Activated B cell treated with CpG ODN at 0.5 μM for 24 hours (primary cell): Measurements from ENCODE around the gene SPATA46. TPM values are rescaled to one million over a fixed set of nuclear protein-coding genes. Genes with fewer than 3 reads are reported as not detected.

ENCODE experiments used
- ATAC-seq: fragments of 200-7000 bp; cut with Tn5 transposase; one replicate; pipeline ENCODE4 v1.10.0; 2021; ENCODE audit warnings: low read depth, mild to moderate bottlenecking, moderate library complexity
- CTCF ChIA-PET: fragments of 350-600 bp; sonication (Branson Sonifier 250); formaldehyde crosslinking; loops from one replicate; lab custom pipeline; 2021; ENCODE audit warnings: antibody characterized with exemption; lab: Charles Lee
- POLR2A ChIA-PET: fragments of 350-600 bp; sonication (Branson Sonifier 250); formaldehyde crosslinking; loops from one replicate; lab custom pipeline; 2021; ENCODE audit warnings: antibody characterized with exemption; lab: Charles Lee
- DNase-seq: peaks from one replicate; pipeline ENCODE4 v3.0.0; 2022
- H3K27ac Mint-ChIP-seq: one replicate; pipeline ENCODE4 v1.8.0; 2020; ENCODE audit warnings: mixed read lengths
- H3K27me3 Mint-ChIP-seq: one replicate; pipeline ENCODE4 v1.8.0; 2021; ENCODE audit warnings: mixed read lengths
- H3K36me3 Mint-ChIP-seq: one replicate; pipeline ENCODE4 v1.8.0; 2021; ENCODE audit warnings: low read depth, mixed read lengths
- H3K4me1 Mint-ChIP-seq: one replicate; pipeline ENCODE4 v1.8.0; 2021; ENCODE audit warnings: mixed read lengths
- H3K4me3 Mint-ChIP-seq: one replicate; pipeline ENCODE4 v1.8.0; 2020; ENCODE audit warnings: mild to moderate bottlenecking, mixed read lengths
- H3K9me3 Mint-ChIP-seq: one replicate; pipeline ENCODE4 v1.8.0; 2020; ENCODE audit warnings: mixed read lengths
- CTCF ChIP-seq: fragments of 200-600 bp; IDR thresholded peaks from one replicate; pipeline ENCODE4 v1.8.0; 2022; ENCODE audit warnings: antibody characterized with exemption, mild to moderate bottlenecking
- intact Hi-C: fragments of 100-400 bp; cut with micrococcal nuclease; formaldehyde crosslinking; loops from one replicate; pipeline ENCODE4 v1.15.1; 2024
- total RNA-seq: library from RNA; stranded (reverse); gene quantifications from 2 replicates; pipeline ENCODE4 v1.2.3, GENCODE V29; 2022

The SPATA46 gene
- total RNA-seq, 1 donor from 2014 or later: not detected

DNA sequence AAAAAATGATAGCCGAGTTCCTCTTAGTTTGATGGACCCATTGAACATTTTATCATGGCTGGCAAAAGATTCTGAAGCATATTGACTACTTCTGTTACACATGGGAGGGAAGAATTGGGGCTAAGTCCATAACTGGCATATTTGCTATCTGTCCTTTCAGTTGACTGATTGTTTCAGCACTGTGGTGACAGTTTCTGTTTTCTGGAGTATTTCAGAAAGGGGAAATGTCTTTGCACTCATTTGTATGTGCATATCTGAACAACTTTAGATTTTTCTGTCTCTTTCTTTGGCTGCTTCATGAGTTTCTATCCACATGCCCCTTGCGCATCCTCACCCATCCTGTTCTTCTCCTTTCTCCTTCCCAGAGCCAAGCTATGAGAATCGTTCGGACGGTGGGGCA, 33.2 kb downstream of the SPATA46 start:
- CTCF ChIA-PET: no interaction called here
- H3K27ac Mint-ChIP-seq: no peak overlapping the region

DNA sequence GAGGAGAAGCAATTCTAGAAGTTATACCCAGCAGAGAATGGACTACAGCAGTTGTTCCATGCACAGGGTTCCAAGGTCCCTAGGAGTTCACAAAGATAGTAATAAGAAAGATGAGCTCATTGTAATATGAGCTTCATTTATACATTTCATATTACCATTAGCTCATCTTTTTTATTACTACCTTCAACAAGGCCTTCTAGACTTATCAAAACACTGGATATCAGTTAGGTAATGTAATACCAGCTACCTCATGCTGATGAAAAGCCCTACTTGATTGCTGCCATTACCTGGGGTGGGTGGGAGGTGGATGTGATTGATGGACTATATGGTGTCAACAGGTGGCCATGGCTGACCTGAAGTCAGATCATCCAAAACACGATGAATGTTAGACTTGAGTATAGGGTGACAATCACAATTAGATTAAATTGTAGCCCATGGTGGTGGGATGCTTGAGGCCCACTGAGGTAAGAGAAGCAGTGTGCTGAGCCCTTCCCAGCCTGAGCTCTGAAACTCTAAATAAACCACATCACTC, 34.1 kb downstream of the SPATA46 start:
- no peaks in the 10 kb centered on the region for H3K4me1 Mint-ChIP-seq
- H3K27me3 Mint-ChIP-seq: peaks cover 14% of the 10 kb centered on the region
- intact Hi-C loops: no loop called here
- CTCF ChIA-PET: no interaction called here
- no peak overlapping the region for H3K4me3 Mint-ChIP-seq
- H3K36me3 Mint-ChIP-seq: no peaks in the 10 kb centered on the region
- POLR2A ChIA-PET: no interaction called here
- ATAC-seq: no peak
- no peak for DNase-seq
- H3K9me3 Mint-ChIP-seq: no peaks in the 10 kb centered on the region
- no peak overlapping the region for H3K27ac Mint-ChIP-seq
- TF ChIP-seq CTCF: no peak

More for the DNA sequence above, 33.2 kb downstream of the SPATA46 start:
- TF ChIP-seq CTCF: no peak
- ATAC-seq (no peak), DNase-seq (no peak)
- POLR2A ChIA-PET: no interaction called here
- Mint-ChIP-seq H3K4me3 (no peak overlapping the region), H3K36me3 (no peaks in the 10 kb centered on the region), H3K27me3 (peaks cover 11% of the 10 kb centered on the region), H3K9me3 (no peaks in the 10 kb centered on the region), H3K4me1 (no peaks in the 10 kb centered on the region)
- intact Hi-C loops: no loop called here

DNA sequence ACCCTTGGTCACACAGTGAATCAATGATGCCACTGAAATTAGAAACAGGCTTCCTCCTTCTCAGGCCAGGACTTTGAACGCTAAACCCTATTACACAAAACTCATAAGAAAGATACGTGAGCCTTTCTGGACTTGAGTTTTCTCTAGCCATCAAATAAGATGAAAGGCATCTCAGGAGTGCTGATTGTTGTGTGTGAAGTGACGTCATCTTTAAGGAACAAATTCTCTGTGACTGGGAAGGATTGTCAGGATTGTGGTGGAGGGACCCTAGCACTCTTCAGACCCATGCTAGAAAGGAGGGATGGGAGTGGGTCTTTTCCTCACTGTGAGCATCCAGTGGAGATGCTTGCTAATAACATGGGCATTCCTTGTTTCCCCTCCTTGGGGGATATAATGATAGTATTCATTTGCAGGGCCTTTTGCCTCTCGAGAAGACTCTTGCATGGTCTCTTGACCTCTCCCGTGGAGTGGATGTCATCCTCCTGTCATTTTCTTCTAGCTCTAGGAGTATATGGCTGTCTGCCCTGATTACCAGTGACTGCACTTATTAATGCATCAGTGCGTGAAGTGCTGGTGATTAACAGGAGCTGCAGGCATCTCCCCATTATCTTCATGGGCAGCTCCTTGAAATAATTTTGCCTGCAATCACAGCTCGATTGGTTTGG, 39.9 kb downstream of the SPATA46 start:
- ChIA-PET POLR2A (no interaction called here), CTCF (no interaction called here)
- no peak for DNase-seq
- ATAC-seq: no peak
- H3K4me1 Mint-ChIP-seq: no peaks in the 10 kb centered on the region
- H3K27me3 Mint-ChIP-seq: peaks cover 21% of the 10 kb centered on the region
- no peaks in the 10 kb centered on the region for H3K36me3 Mint-ChIP-seq
- TF ChIP-seq CTCF: no peak
- no peak overlapping the region for H3K27ac Mint-ChIP-seq
- H3K4me3 Mint-ChIP-seq: no peak overlapping the region
- intact Hi-C loops: no loop called here
- no peaks in the 10 kb centered on the region for H3K9me3 Mint-ChIP-seq

- Mint-ChIP-seq H3K27me3 (peaks cover 21% of the 10 kb centered on the region), H3K36me3 (no peaks in the 10 kb centered on the region), H3K4me3 (no peak overlapping the region), H3K27ac (no peak overlapping the region), H3K9me3 (no peaks in the 10 kb centered on the region), H3K4me1 (no peaks in the 10 kb centered on the region)
- no peak for ATAC-seq
- CTCF ChIA-PET: no interaction called here
- intact Hi-C loops: no loop called here
- TF ChIP-seq CTCF: no peak
- POLR2A ChIA-PET: no interaction called here
- no peak for DNase-seq
These were observed 41.5 kb downstream of the SPATA46 start for GRCh38 chr1:162335126-162335525.

- no peaks in the 10 kb centered on the region for H3K9me3 Mint-ChIP-seq
- peaks cover 15% of the 10 kb centered on the region for H3K27me3 Mint-ChIP-seq
- no peak for ATAC-seq
- no peak for DNase-seq
- H3K4me1 Mint-ChIP-seq: no peaks in the 10 kb centered on the region
- CTCF ChIA-PET: no interaction called here
- H3K36me3 Mint-ChIP-seq: no peaks in the 10 kb centered on the region
- H3K27ac Mint-ChIP-seq: no peak overlapping the region
- no peak for TF ChIP-seq CTCF
- H3K4me3 Mint-ChIP-seq: no peak overlapping the region
- POLR2A ChIA-PET: no interaction called here
- intact Hi-C loops: no loop called here
These were observed 42.7 kb downstream of the SPATA46 start for GRCh38 chr1:162333991-162334390.
